HG03108 (cell line): Measurements from ENCODE around the gene KRTAP10-3.

Experiments
- ATAC-seq: cut with Tn5 transposase; IDR thresholded peaks from one replicate; pipeline ENCODE4 v1.9.1; 2021; ENCODE audit warnings: moderate library complexity; ENCODE audit not compliant: unreplicated experiment

KRTAP10-3 gene

GRCh38 chr21:44530903-44531605 is 27.5 kb downstream of the KRTAP10-3 start:
- ATAC-seq: no peak

GRCh38 chr21:44530221-44530902 is 28.2 kb downstream of the KRTAP10-3 start:
- ATAC-seq: no peak

GRCh38 chr21:44529503-44530125 is 29.0 kb downstream of the KRTAP10-3 start:
- no peak for ATAC-seq

- no peak for ATAC-seq
Measured at GRCh38 chr21:44529011-44529421, 29.6 kb downstream of the KRTAP10-3 start.

GRCh38 chr21:44528634-44528995 is 30.0 kb downstream of the KRTAP10-3 start:
- ATAC-seq: no peak

GRCh38 chr21:44527983-44528633 is 30.5 kb downstream of the KRTAP10-3 start:
- no peak for ATAC-seq

- ATAC-seq: no peak
Measured at GRCh38 chr21:44527156-44527982, 31.2 kb downstream of the KRTAP10-3 start.

GRCh38 chr21:44526096-44526997 is 32.2 kb downstream of the KRTAP10-3 start:
- no peak for ATAC-seq

GRCh38 chr21:44525391-44526095 is 33.1 kb downstream of the KRTAP10-3 start:
- no peak for ATAC-seq

- no peak for ATAC-seq
Measured at GRCh38 chr21:44524414-44525371, 33.9 kb downstream of the KRTAP10-3 start.

GRCh38 chr21:44523567-44524413 is 34.8 kb downstream of the KRTAP10-3 start:
- ATAC-seq: no peak

- no peak for ATAC-seq
Measured at GRCh38 chr21:44522753-44523204, 35.8 kb downstream of the KRTAP10-3 start.

GRCh38 chr21:44521928-44522752 is 36.5 kb downstream of the KRTAP10-3 start:
- no peak for ATAC-seq

GRCh38 chr21:44521301-44521927 is 37.2 kb downstream of the KRTAP10-3 start:
- no peak for ATAC-seq
